Small intestine (tissue), 7 donors: ENCODE results near the gene ROBO2. TPM values are rescaled to one million over a fixed set of nuclear protein-coding genes. Genes with fewer than 3 reads are reported as not detected.

Source experiments
- DNase-seq, 2 donors: peaks; one replicate each; pipeline versions ENCODE4 v3.0.0 to v3.0.0-alpha.2; 2013
- FAIRE-seq: peaks from 2 replicates; lab custom pipeline; 2012; peaks lifted over from hg19 to GRCh38; lab: Jason Lieb, UNC
- H3K27ac ChIP-seq, 3 donors: one replicate each; pipeline ENCODE4 v1.5.1; 2013; ENCODE audit warnings: low read length in 2 of 3, mild to moderate bottlenecking in 2 of 3, control low read depth in 1 of 3, inconsistent platforms in 1 of 3, low read depth in 1 of 3, moderate library complexity in 1 of 3
- H3K27me3 ChIP-seq, 3 donors: one replicate each; pipeline ENCODE4 v1.6.1; 2013; ENCODE audit warnings: low read length in 3 of 3, inconsistent platforms in 1 of 3; ENCODE audit not compliant: control insufficient read depth in 3 of 3, insufficient read depth in 3 of 3
- H3K36me3 ChIP-seq, 3 donors: one replicate each; pipeline ENCODE4 v1.6.1; 2013; ENCODE audit warnings: low read length in 3 of 3, inconsistent platforms in 1 of 3, low read depth in 1 of 3, mild to moderate bottlenecking in 1 of 3, moderate library complexity in 1 of 3; ENCODE audit not compliant: control insufficient read depth in 3 of 3, insufficient read depth in 2 of 3
- H3K4me1 ChIP-seq, 3 donors: one replicate each; pipeline ENCODE4 v1.6.1; 2013; ENCODE audit warnings: low read length in 2 of 3, inconsistent platforms in 1 of 3, low read depth in 1 of 3, mild to moderate bottlenecking in 1 of 3, moderate library complexity in 1 of 3; ENCODE audit not compliant: control insufficient read depth in 3 of 3, insufficient read depth in 2 of 3
- H3K4me3 ChIP-seq, 3 donors: one replicate each; pipeline ENCODE4 v1.5.1; 2013; ENCODE audit warnings: low read length in 3 of 3, control low read depth in 1 of 3, inconsistent platforms in 1 of 3, low read depth in 1 of 3, mild to moderate bottlenecking in 1 of 3, moderate library complexity in 1 of 3
- H3K9me3 ChIP-seq, 2 donors: one replicate each; pipeline ENCODE4 v1.6.1; 2013; ENCODE audit warnings: low read depth in 1 of 2, low read length in 1 of 2; ENCODE audit not compliant: control insufficient read depth in 2 of 2, insufficient read depth in 1 of 2
- WGBS, 3 donors: extraction: QIAGEN DNeasy Blood & Tissue Kit; methylation state at CpG; one replicate each; pipeline ENCODE4 v1.1.7; 2013; 5-methylcytosine and 5-hydroxymethylcytosine counted together
- polyA plus RNA-seq, 4 donors: library from polyadenylated mRNA; stranded (reverse) in 3 of 4; unstranded in 1 of 4; fragments of 200-250 nt in 3 of 4; fragments of 120-200 nt in 1 of 4; gene quantifications; one replicate each; pipeline versions ENCODE4 v1.2.1 to v1.2.3, GENCODE V29; 2013
- donor health status: healthy with polysubstance abuse.
- donor health status: control.
- donor health status: control.
- donor health status: Bipolar disorder and iron deficiency.
- donor health status: healthy.

Gene ROBO2
- polyA plus RNA-seq, 4 donors: under 0.01 to 19.9 (median 1.7) TPM; not detected in 1

GRCh38 chr3:77304700-77305021, 264.8 kb downstream of the ROBO2 start:
- H3K4me1 ChIP-seq: no peaks in the 10 kb centered on the region
- peaks cover 0 to 3% (median 0%) of the 10 kb centered on the region in 3 donors for H3K27me3 ChIP-seq
- H3K27ac ChIP-seq: no peak overlapping the region
- FAIRE-seq: no peak
- WGBS, 3 donors: 31 to 51% (median 32%) methylated on average over 3 of the region's 3 CpGs
- DNase-seq: no peak
- H3K36me3 ChIP-seq: no peaks in the 10 kb centered on the region
- H3K9me3 ChIP-seq: no peaks in the 10 kb centered on the region
- no peak overlapping the region for H3K4me3 ChIP-seq

GRCh38 chr3:77309460-77309859, 269.6 kb downstream of the ROBO2 start:
- no peaks in the 10 kb centered on the region for H3K36me3 ChIP-seq
- no peaks in the 10 kb centered on the region for H3K4me1 ChIP-seq
- no peak overlapping the region for H3K4me3 ChIP-seq
- no peak overlapping the region for H3K27ac ChIP-seq
- no peaks in the 10 kb centered on the region for H3K27me3 ChIP-seq
- H3K9me3 ChIP-seq: no peaks in the 10 kb centered on the region
- DNase-seq (no peak), FAIRE-seq (no peak)

DNA sequence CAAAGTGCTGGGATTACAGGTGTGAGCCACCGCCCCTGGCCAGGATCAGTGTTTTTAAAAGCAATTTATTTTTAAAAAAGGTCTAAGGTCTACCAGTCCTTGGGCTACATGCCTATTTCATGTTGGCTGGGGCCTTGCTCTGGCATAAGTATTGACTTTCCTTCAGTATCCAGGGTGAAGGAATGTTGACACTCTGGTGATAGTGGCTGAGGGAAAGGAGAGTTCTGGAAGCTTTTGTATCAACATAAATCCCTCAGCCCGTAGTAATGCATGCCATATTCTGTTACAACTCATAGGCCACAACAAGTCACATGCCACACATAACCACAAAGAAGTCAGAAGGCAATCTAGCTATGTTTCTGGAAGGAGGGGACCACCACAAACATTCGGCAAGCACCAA, 273.9 kb downstream of the ROBO2 start:
- no peak for DNase-seq
- WGBS, 3 donors: 74 to 84% (median 76%) methylated on average over 3 of the region's 3 CpGs
- no peaks in the 10 kb centered on the region for H3K27me3 ChIP-seq

DNA sequence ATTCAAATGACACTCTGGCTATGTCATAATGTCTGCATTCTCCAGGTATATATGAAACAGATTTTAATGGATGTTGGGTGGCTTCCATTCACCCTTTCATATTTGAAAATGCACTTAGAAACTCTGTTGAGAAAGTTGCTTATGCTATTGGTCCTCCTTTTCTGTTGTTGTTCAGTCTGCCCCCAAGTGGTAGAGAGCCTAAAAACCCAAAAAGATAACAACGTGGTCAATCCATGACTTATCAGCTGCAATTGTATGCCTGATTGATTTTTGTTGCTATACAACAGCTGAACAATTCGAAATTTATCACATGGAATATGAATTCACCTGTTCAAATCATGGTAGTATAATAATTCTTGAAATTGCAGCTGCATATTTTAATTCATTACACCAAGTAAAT, 279.8 kb downstream of the ROBO2 start:
- no peaks in the 10 kb centered on the region for H3K27me3 ChIP-seq
- H3K4me1 ChIP-seq: no peaks in the 10 kb centered on the region
- no peak overlapping the region for H3K4me3 ChIP-seq
- 7 to 32% (median 12%) methylated on average over 2 of the region's 2 CpGs for WGBS, 3 donors
- peak in 1 of 2 donors; percentile 6 for DNase-seq
- no peaks in the 10 kb centered on the region for H3K36me3 ChIP-seq
- no peak overlapping the region for H3K27ac ChIP-seq
- no peaks in the 10 kb centered on the region for H3K9me3 ChIP-seq
- no peak for FAIRE-seq

More for the DNA sequence above, 273.9 kb downstream of the ROBO2 start:
- no peak overlapping the region for H3K4me3 ChIP-seq
- H3K4me1 ChIP-seq: no peaks in the 10 kb centered on the region
- no peak overlapping the region for H3K27ac ChIP-seq
- H3K36me3 ChIP-seq: no peaks in the 10 kb centered on the region
- no peak for FAIRE-seq
- no peaks in the 10 kb centered on the region for H3K9me3 ChIP-seq

GRCh38 chr3:77320514-77320913, 280.6 kb downstream of the ROBO2 start:
- H3K4me3 ChIP-seq: no peak overlapping the region
- FAIRE-seq: peak; percentile 19
- no peaks in the 10 kb centered on the region for H3K27me3 ChIP-seq
- H3K27ac ChIP-seq: no peak overlapping the region
- no peaks in the 10 kb centered on the region for H3K36me3 ChIP-seq
- peak; percentile 3 to 60 for DNase-seq
- H3K9me3 ChIP-seq: no peaks in the 10 kb centered on the region
- H3K4me1 ChIP-seq: no peaks in the 10 kb centered on the region
- 4 to 18% (median 5%) methylated on average over 3 of the region's 3 CpGs for WGBS, 3 donors

GRCh38 chr3:77321646-77322045, 281.7 kb downstream of the ROBO2 start:
- WGBS, 3 donors: 47 to 65% (median 47%) methylated on average over 6 of the region's 6 CpGs
- H3K4me3 ChIP-seq: no peak overlapping the region
- no peaks in the 10 kb centered on the region for H3K4me1 ChIP-seq
- FAIRE-seq (no peak), DNase-seq (no peak)
- H3K9me3 ChIP-seq: no peaks in the 10 kb centered on the region
- no peak overlapping the region for H3K27ac ChIP-seq
- no peaks in the 10 kb centered on the region for H3K27me3 ChIP-seq
- H3K36me3 ChIP-seq: no peaks in the 10 kb centered on the region

DNA sequence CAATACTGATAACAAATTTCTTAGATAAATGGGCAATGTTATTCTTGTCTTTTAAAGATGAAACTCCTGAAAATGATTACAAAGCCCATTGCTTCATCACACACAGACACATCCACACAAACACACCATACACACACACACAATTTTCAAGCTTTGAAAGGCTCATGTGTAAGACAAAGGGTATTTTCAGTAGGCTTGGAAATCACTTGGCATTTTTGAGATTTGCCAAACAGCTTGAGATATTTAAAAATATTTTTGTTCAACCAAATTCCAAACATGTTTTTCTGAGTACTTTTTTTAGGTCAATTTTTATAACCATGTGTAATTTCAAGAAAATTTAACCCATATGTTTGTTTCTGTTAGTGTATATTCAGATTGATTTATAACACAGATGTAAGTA, 283.7 kb downstream of the ROBO2 start:
- no peaks in the 10 kb centered on the region for H3K4me1 ChIP-seq
- H3K4me3 ChIP-seq: no peak overlapping the region
- no peak overlapping the region for H3K27ac ChIP-seq
- no peaks in the 10 kb centered on the region for H3K27me3 ChIP-seq
- DNase-seq: no peak
- no peak for FAIRE-seq
- H3K36me3 ChIP-seq: no peaks in the 10 kb centered on the region
- no peaks in the 10 kb centered on the region for H3K9me3 ChIP-seq

GRCh38 chr3:77324105-77324504, 284.2 kb downstream of the ROBO2 start:
- no peak overlapping the region for H3K27ac ChIP-seq
- no peaks in the 10 kb centered on the region for H3K36me3 ChIP-seq
- no peak for FAIRE-seq
- H3K4me3 ChIP-seq: no peak overlapping the region
- WGBS, 3 donors: 89 to 97% (median 96%) methylated on average over 3 of the region's 3 CpGs
- no peak for DNase-seq
- H3K4me1 ChIP-seq: no peaks in the 10 kb centered on the region
- no peaks in the 10 kb centered on the region for H3K27me3 ChIP-seq
- no peaks in the 10 kb centered on the region for H3K9me3 ChIP-seq

DNA sequence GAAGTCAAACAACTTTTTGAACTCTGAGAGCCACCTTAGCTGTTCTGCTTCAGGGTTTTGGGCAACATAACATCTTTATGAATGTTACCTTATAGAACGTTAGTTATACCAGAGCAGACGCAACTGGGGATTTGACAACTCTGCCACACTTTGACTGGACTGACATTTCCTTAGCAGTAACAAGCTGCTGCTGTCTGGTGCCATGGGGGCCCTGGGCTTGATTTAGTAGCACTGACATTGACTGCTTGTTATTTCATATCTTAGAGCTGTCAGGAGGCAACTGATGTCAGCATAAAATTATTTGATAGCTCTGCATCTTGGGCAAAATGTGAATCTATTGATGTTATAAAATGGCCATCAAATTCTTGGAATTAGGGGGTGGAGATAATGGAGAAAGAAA, 285.4 kb downstream of the ROBO2 start:
- DNase-seq: no peak
- H3K36me3 ChIP-seq: no peaks in the 10 kb centered on the region
- H3K27me3 ChIP-seq: no peaks in the 10 kb centered on the region
- no peaks in the 10 kb centered on the region for H3K9me3 ChIP-seq
- no peak overlapping the region for H3K27ac ChIP-seq
- FAIRE-seq: no peak
- no peaks in the 10 kb centered on the region for H3K4me1 ChIP-seq
- 89 to 91% (median 90%) methylated on average over 2 of the region's 2 CpGs for WGBS, 3 donors
- H3K4me3 ChIP-seq: no peak overlapping the region
